ENCODE results near the gene ALDOC.
"Not testable (repeated sequence)": the region's sequence is repeated elsewhere in the genome, so short reads cannot be mapped to it uniquely, and the experiment has no call there.

Gene ALDOC

DNA sequence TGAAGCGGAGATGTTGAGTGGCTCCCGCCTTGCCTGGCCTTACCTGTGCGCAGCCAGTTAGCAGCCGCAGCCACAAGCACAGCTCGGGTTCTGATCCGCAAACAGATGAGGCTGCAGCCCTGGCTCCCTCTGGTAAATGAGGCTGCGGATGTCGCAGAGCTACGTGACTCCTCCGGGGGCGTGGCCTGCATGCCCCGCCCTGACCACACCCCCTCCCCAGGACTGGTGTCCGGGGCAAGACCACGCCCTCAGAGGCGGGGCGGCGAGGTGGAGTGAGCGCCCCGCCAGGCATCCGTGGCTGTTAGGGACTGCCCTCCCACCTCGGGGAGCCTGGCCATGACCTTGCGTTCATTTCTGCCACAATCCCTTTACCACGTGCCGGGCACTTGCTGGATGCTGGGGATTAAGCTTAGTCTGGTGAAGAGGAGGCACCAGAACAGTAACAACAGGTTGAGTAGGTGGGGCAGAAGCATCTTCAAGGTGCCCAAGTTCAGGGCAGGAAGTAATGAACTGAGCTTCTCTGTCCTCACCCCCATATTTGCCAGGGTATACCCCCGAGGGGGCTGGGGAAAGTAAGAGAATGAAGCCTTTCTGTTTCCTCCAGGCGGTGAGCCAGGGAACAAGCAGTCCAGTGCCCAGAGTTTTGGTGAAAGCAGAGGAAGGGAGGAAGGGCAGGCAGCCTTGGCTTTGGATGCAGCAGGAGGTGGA is at the start of gene ALDOC:
Gene ALDOC (minus strand): TSS at position 138 of the 708 bp plus-strand sequence. CDS start 1,363 bp downstream, outside the sequence.
- peak; percentile 87 for DNase-seq

DNA sequence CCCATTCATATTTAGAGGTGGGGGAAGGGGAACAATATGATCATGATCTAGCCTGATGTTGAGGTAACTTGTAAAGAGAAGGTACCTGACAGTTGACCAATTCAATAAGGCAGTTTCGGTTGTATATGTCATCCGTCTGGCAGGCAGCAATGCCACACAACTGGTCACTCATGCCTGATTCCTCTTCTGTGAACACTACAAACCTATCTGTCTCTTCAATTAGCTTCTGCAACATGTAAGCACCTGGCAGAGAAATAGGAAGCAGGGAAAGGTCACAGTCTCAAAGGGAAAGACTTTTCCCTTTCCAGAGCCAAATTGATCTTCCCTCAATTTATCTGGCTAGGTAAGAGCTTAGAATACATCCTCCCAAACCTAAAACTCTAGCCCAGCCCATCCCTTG is 47.5 kb upstream of the ALDOC start:
- DNase-seq, result no peak

DNA sequence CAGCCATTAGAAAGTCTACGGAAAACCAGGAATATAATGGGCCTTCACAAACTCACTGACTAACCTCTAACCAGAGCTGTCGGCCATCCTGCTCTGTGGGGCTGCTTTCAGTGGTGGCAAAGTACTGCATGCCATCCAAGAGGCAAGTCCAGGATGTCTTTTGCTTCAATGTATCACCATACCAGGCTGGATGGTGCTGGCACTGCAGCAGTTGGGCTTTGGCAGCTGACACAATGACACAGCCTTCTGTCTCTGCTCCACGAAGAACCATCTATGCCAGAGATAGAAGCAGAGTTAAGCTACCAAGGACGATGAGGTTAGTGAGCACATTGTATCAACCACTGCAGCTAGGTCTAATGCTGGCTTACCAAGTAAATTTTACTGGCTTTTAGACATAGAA is 47.0 kb upstream of the ALDOC start:
- no peak for DNase-seq

DNA sequence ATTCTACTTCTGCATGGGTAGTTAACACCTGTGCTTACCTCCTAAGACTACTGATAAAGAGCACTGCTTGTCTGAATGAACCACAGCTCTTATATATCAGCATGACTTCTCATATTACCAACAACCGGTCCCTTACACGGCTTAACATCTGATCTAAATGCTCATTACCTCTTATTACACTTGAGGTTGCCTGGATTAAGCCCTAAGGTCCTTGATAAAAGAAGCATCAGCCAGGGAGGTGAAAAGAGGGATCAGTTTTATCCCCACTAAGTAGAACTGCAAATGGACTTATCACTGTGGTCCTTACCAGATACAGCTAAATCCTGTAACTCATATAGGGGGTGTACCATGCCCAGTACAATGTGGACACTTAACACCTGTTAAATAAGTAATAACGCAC is 45.5 kb upstream of the ALDOC start:
- DNase-seq, result no peak

DNA sequence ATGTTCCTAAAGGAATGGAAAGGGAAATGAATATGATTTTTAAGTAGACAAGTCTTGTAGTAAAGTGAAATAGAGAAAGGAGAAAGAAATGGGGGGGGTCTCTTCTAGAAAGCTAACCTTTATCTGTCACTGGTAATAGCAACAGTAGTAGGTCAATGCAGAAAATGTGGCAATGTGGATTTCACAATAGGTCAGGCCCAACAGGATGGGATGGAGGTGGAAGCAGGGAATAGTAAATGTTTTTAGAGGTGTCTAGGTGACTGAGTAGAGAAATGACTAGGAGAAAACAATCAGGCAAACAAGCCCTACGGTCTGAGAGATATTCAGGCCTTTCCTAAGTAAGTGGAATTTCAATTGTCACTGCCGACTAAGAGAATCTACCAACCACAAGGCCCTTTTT is 43.3 kb upstream of the ALDOC start:
- no peak for DNase-seq

DNA sequence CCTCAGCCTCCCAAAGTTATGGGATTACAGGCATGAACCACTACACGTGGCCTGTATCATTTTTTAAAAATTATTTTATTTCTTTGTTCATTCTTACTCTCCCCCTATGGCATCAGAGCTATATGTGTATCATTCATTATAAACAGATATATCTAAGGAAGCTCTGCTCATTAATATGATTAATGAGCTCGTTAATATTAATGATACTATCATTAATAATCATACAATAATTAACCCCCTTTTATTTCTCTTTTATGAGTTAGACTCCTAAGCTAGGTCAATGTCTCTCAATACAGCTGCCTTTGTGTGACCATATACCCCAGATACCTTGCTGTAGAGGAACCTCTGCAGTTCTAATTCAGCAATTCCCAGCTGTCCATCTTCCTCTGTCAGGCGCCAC is 41.8 kb upstream of the ALDOC start:
- no peak for DNase-seq

DNA sequence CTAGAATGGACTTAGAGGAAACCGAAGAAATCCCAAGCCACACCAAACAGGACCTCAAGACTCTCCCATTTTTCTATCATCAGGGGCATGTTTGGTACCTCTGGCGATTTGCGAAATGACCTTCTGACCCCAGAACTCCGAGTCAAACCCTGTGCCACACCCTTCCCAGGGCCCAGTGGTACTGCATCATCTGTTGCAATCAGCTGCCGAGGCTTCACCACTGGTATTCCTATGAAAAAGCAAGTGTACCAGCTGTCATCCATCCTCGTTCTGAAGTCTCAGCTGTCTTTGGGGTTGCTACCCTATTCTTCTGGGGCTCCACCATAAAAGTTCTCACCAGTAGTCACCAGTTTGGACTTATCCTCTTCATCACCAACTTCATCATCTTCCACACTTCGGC is 39.6 kb upstream of the ALDOC start:
- DNase-seq, result no peak

DNA sequence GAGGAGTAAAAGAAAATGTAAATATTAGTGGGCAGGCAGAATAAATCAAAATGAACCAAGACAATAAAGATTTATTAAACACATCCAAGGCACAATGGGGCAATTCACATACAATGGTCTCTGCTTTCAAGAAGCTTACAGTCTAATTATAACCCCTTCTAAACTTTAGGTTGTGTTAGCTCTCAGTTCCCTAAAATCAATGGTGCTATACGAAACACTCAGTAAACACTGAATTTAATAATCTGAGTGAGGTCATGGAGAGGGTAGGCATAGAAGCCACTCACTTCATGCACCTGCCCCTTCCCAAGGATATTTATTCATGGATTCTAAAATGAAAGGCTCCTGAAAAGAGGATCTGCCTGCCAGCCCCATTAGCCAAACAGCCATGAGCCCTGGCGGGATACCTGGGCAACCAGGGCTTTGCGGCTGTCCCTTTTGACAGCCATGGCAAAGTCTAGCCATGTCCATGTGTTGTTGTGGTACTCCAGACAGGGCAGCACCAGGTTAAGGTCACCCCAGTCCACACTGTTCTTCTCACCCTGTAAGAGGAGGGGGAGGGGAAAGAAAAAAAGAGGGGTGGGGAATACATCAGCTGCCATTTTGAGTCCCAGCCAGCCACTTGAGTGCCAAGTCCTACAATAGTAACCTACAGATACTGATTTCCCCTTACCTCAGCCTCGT is 38.7 kb upstream of the ALDOC start:
- DNase-seq, result no peak

DNA sequence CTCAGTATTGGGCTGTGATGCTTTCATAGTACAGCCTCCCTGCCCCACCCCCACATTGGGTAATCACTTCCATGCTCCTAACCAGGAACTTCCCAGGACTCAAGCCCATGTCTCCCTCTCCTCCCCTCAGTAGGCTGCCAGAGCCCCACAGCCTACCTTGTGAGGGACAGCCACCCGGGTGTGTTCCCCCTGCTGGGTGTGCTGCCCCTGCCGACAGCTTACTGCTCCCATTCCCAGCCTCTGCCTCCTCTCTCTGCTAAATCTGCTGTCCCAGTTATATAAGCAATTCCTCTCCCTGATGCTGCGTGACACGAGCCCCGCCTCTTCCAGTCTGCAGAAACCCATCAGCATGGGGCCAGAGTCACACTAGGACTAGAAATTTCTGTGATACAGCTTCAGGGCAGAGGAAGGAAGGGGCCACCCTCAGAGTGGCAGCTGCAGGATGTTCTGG is 37.3 kb upstream of the ALDOC start, which contains the start of gene RSKR:
Gene RSKR (minus strand): TSS at position 255 of the 451 bp plus-strand sequence. CDS start 24 bp downstream, at position 231.
- no peak for DNase-seq

DNA sequence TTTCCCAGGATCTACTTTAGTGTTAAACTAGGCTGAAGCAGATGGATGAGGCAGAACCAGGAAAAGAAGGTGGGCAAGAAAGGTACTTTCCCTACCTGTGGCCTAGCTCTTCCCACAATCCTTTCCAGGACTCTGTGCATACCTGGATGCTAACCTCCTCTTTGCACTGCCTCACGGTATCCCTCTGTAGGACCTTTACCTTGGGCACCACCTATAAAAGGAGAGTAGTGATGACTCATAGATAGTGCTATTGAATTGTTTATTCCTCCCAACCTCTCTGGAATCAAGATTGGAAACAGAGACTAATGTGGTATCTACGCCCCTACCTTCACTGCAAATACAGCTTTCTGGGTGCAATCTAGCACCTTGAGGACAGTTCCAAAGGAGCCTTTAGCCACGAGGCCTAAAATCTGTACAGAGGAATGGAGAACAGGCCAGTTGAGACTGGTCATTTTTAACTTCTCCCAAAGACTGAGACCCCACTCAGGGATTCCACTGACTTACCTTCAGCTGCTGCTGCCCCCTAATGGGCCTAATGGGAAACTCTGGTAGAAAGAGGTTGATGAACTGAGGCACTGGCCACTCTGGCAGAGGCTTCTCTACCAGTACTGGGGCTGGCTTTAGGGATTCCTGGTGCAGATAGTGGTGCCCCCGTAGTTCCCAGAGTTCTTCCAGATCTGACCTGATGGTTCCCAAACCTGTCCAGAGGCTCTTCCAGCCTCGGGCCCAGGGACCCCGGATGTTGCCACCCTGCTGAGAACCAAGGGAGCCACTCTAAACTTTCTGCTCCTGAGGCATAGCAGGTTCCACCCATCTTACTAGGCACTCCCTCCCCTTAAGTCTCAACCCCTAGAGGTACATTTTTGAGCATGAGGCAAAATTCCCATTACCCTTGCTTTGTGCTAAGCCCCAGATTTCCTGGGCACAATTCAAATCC is 36.5 kb upstream of the ALDOC start:
- no peak for DNase-seq

DNA sequence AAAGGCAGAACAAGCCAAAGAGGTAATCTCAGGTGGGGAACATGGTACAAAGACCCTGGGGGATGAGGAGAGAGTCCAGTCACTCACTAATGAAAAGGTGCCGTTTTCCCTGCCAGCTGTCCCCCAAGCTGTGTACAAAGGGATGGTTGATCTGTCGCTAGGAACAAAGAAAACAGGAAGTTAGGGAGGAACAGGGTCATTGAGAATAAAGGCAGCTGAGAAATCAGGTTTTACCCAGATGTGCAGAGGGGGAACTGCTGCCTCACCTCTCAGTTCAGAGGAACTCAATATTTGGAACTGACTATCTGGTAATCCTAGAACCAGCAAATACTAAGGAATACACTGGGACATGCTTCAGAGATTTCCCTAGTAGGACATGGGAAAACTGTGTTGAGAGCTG is 35.8 kb upstream of the ALDOC start:
- no peak for DNase-seq

DNA sequence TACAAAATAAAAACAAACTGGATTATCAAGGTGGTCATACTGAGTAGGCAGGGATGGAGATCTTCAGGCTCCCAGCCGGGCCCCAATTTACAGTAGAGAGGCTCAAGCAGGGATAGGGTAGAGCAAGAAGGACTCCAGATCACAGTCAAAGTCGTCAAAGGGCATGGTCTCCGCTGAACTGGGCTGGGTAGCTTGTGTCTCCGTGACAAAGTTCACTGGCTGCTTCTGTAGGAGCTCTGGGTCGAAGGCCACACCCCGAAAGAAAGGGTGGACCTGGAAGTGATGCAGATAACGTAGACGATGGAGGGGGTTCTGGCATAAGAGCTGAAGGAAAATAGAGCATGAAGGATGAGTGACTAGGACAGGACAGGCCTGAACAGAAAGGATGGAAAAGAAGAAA is 33.7 kb upstream of the ALDOC start:
- DNase-seq, result no peak

DNA sequence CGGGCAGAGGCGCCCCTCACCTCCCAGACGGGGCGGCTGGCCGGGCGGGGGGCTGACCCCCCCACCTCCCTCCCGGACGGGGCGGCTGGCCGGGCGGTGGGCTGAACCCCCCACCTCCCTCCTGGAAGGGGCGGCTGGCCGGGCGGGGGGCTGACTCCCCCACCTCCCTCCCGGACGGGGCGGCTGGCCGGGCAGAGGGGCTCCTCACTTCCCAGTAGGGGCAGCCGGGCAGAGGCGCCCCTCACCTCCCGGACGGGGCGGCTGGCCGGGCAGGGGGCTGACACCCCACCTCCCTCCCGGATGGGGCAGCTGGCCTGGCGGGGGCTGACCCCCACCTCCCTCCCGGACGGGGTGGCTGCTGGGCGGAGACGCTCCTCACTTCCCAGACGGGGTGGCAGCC is 27.3 kb upstream of the ALDOC start:
- not testable (repeated sequence) for DNase-seq

DNA sequence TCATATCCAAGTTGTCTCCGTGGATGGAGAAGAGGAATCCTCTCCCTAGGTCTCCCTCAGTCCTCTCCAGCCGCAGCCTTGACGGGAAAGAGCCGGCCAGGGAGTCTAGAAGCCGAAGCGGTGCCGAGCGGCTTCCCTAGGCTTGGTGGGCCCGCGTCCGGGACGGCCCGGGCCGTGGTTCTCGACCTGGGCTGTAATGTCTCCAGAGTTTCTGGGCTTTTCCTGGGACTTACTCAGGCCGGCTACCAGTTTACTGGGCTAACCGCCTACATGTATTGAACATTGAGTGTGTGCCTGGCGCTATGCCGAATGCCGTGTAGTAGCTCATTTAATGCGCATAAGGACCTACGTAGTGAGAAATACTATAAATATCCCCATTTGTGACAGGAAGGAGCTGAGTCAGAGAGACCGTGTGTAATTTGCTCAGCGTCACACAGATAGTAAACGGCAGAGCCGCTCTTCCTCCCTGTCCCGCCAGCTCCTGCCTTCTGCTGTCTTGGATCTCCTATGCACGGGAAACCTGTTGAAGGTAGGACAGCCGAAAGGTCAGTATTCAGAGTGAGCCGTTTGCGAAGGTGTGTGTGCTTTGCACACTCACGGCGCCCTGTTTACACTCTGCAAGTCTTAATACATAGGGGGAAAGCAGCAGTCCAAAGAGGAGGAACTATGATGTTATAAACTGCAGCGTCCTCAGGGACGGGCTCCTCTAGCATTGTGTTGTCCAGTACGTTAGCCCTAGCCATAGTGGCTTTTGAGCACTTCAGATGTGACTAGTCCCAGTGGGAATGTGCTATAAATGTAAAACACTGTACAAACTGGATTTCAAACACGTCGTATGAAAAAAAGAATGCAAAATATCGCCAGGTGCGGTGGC is 22.9 kb upstream of the ALDOC start:
- DNase-seq, result peak; percentile 58

DNA sequence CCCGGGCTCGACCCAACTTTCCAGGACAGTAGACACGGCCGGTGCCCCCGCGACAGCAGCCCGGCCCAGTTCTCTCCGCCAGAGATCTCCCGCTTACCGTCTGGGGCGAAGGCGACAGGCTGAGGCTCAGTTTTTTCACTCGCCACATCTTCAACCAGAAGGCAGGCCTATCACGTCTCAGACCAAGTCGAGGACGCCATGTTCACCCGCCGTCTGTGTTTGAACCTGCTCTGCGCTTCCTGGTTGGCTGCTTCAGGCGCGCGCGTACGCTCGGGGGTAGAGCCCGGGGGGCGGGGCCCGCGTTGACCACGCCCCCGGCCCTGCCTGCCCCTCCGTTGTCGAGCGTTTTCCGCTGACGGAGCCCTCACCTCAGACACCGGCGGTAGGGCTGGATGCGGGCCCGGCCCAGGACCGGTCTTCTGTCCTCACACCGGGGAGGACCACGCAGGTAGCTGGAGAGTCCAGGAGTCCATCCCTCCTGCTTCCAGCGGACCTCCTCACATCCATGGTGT is 22.2 kb upstream of the ALDOC start, which contains the start of gene SPAG5:
Gene SPAG5 (minus strand): TSS at position 227 of the 512 bp plus-strand sequence. CDS start 79 bp downstream, at position 148.
- DNase-seq, result peak; percentile 84

DNA sequence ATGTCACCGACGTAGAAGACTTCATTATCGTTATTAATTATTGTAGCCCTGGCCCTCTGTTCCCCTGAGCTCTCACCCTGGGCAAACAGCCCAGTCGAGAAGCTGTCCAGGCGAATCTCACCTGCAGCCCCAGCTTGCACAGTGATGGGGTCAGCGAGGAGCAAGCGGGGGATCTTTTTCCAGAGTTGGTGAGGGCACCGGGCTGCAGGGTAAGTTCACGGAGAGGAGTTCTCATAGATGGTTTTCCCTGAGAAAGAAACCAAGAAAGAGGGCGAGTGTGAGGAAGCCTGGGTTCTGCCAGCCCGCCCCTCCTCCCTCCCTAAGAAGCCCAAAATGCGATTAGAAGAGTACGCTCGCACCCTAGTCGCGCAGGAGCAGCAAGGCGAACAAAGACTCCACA is 21.7 kb upstream of the ALDOC start:
- DNase-seq, result no peak

DNA sequence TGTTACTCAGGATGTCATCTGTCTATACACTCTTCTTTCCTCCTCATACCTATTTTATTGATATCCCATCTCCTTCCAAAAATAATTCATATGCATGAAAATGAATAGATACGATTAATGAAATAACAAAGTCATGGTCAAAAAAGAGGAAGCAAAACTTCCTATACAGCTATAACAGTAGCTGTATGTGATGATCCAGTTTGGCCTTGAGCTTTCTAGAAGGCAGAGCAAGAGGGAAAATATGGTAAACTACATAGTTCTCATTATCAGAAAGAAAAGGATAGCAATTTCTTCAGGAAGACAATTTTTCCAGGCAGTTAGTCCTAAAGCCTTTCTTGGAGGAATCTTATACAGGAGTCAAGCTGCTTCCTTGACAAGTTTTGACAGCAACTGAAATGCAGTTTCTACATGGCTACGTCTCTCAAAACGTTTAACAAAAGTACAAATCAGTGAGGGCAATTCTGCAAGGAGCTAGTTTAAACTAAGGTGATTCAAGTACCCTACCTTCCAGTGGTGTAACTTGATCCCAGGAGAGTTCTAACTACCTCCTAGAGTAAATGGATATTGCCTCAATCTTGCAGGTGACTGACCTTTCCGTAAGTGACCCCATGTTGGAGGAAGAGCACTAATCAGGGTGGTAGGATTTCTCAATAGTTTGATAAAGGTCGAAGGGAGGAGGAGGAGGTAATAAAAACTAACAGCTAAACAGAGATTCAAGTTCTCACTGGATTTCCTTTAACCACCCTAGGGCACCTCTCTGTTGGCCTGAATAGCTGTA is 21.1 kb upstream of the ALDOC start:
- no peak for DNase-seq

DNA sequence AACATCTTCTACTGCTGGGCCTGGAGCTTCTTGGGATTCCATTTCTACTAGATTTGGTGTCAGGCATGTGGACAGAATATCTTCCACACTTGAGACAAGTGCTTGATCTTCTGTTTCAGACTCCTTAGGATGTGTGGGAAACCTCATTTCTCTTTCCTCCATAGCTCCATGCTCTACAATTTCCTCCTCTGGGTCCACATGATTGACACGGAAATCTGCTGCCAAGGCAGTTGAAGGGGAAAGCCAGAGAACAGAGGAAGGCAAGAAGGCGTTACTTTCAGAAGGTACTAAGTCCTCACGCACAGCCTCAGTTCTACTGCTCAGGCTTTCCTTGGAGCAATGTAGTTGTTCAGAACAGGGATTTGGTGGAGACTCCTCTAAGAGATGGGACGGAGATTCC is 15.6 kb upstream of the ALDOC start:
- no peak for DNase-seq

DNA sequence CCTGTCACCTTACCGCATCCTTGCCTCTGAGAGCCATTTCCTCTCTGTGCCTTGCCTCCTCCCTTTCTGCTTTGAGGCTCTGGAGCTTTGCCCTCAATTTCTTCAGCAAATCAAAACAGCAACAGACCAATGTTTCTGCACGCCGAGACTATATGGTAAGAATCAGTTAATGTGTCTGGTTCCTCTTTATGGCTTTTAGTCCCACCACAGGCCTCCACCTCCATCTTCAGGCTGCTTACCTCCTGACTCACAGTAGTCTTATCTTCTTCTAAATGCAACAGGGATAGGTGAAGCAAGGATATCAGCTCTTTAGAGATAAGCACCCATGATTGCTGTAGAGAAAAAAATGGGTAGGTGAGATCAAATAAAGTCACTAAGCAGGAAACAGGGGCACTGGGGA is 9.2 kb upstream of the ALDOC start:
- DNase-seq, result no peak

DNA sequence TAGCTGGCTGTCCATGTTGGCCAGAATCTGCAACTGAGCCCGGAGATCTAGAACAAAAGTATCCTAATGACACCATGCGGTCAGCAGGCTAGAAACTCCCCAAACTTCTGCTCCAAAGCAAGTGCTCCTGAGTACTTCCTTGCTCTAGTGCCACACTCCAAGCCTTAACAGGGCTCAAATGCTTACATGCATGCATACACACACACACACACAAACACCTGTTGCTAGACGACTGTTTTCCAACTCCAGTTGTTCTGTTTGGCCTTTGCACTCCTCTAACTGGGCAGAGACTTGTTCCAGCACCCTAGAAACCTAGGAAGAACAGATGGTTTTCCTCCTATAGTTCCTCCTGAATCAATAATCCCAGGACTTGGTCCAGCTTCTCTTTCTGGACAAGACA is 7.7 kb upstream of the ALDOC start:
- DNase-seq, result no peak

DNA sequence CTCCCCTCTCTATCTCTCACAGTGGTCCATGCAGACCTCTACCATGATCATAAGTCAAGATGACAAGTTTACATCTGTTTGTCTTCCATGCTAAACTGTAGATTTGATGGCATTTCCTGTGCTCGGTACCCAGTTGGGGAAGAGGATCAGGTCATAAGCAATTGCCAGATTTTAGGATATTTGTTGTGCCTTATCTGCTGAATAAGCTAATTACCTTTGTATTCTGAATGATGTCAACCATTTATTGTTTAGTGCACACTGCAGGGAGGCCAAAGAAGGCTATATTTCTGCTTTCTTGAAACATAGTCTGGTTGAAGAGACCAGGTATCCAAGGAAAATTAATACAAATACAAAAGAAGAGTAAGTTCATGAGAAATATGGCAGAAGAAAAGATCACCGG is 5.8 kb upstream of the ALDOC start:
- DNase-seq, result no peak
